Upper lobe of left lung (tissue), 4 donors: Measurements from ENCODE around the gene SRC.

Experiments
- CTCF ChIP-seq, 6 experiments: fragments of 450-650 bp in 4 of 6; fragments of 200-600 bp in 2 of 6; sonication (generic) in 2 of 6; IDR thresholded peaks; one replicate each; pipeline ENCODE4 v1.5.1; 2016 to 2019; ENCODE audit warnings: antibody characterized with exemption in 6 of 6
- EP300 ChIP-seq, 4 donors: sonication (generic); formaldehyde crosslinking; IDR thresholded peaks; one replicate each; pipeline ENCODE4 v1.5.1; 2017; ENCODE audit warnings: antibody characterized with exemption in 4 of 4, control low read depth in 2 of 4

GRCh38 chr20:37411408-37412219 lies 65.7 kb downstream of the SRC start:
- TF ChIP-seq CTCF (IDR thresholded peaks at IDR 0.05): no peak
- TF ChIP-seq EP300 (IDR thresholded peaks at IDR 0.05): no peak
